ENCODE data around the gene KIAA1671.

The KIAA1671 gene

DNA sequence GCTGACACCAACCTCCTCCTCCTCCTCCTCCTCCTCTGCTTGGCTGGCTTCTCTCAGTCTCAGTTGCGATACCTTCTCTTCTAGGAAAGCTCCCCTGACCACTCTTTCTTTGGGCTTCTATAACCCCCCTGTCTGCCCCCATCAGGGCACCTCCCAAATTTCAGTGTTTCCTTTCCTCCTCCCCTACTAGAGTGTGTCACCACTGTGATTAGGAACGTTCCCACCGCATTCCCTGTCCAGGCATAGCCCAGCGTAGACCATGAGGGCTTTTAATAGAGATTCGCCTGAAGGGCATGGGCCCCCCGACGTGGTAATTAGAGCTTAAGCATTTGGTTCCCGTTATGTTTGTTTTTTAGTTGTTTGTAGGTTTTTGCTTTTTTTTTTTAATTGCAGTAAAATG lies 65.5 kb downstream of the KIAA1671 start:
- DNase-seq, result no peak

DNA sequence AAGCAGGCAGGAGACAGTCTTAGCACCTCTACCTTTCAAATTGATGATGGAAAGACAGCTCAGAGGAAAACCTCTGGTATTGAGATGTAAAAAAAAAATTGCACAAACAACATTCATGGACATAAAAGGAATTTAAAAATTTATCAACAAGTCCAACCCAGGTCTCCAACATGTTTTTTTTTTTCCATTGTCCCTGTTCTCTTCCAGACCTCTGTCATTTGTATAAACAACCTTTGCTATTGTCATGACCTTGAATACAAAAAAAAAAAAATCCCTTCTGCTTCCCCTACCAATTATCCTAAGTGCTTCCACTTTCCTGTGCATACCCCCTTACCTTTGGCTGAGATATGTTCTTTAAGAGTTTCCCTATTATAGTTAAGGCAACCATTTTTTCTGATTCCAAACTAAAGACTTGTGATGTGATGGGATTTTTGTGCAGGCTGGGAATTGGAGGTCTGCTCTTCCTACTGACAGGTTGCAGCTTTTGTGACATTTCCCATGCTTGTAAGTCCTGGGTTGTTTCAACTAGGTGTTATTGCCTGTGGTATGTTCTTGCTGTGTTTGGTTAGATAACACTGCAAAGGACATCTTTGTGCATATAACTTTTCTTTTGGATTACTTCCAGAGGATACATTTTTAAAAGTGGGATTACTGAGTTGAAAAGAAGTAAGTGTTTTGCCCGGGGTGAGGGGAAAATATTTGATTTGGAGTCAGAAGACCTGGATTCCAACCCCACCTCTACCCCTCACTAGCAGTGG lies 67.1 kb downstream of the KIAA1671 start:
- no peak for DNase-seq

DNA sequence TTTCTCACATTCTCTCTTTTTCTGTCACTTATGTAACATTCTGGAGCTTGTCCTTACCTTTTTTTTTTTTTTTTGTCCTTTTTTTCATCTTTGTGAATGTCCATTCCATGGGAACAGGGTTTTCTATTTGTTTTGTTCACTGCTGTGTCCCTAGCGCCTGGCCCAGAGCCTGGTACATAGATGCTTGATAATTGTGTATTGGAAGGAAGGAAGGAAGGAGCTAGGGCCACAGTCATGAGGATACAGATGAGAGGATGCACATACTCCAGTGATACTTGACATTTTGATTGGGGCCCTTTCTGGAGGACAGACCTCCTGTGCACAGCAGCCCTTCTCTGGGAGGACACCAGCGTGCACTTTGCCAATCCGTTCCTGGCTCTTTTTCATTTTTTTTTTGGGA lies 68.9 kb downstream of the KIAA1671 start:
- DNase-seq, result no peak

DNA sequence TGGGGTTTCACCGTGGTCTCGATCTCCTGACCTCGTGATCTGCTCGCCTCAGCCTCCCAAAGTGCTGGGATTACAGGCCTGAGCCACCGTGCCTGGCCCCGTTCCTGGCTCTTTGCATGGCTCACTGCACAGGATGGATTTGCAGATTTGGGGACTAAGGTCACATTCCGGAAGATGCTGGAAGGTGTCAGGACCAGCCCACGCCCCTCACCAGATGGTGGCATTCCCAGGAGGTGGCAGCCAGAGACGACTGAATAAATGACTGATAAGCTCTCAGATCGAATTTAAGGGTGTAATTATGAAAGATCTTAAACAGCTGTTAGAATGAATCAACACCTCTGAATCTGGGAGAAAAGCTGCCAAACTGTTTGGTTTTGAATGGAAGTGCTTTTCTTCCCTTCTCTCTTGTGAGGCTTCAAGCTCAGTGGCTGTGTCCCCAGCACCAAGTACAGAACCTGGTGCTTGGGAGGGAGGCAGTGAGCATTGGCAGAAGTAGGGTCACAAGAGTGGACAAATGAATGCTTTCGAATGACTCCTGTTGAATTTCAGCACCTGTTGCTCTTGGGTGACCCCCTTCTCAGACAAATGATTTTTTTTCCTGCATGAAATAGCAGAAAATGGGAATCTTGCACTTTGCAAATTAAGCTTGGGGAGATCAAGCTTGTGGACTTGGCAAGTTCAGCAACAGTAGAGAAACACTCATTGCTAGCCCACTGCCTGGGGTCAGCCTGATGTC lies 69.6 kb downstream of the KIAA1671 start:
- DNase-seq, result no peak

DNA sequence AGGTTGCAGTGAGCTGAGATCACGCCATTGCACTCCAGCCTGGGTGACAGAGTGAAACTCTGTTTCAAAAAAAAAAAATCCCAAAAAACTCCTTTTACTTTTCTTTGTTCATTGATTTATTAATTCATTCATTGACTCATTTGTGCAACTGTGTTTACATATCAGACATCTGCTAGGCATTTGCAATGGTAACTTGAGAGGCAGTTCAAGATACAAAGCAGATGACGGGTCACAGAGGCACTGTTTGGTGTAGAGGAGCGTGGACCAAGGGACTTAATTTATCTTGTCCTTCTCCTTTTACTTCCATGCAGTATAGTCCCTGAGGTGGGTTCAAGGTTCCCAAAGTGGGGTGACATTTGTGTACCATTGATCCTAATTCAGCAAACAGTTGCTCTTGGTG lies 71.4 kb downstream of the KIAA1671 start:
- no peak for DNase-seq

DNA sequence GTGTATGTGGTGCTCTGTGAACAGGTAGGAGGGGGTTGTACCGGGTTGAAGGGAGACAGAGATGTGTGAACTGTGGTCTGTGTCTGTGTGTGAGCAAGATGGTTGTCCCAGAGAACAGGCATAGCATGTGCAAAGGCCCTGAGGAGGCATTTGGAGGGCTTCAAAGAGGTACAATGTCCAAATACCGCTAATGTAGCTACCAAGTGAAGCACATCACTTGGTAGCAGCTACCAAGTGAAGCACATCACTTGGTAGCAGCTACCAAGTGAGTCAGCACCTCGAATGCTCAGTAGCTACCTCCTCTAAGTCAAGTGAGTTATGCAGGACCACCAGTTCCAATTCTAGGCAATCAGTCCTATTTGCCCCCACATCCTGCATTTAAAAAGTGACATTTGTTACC lies 72.4 kb downstream of the KIAA1671 start:
- no peak for DNase-seq

DNA sequence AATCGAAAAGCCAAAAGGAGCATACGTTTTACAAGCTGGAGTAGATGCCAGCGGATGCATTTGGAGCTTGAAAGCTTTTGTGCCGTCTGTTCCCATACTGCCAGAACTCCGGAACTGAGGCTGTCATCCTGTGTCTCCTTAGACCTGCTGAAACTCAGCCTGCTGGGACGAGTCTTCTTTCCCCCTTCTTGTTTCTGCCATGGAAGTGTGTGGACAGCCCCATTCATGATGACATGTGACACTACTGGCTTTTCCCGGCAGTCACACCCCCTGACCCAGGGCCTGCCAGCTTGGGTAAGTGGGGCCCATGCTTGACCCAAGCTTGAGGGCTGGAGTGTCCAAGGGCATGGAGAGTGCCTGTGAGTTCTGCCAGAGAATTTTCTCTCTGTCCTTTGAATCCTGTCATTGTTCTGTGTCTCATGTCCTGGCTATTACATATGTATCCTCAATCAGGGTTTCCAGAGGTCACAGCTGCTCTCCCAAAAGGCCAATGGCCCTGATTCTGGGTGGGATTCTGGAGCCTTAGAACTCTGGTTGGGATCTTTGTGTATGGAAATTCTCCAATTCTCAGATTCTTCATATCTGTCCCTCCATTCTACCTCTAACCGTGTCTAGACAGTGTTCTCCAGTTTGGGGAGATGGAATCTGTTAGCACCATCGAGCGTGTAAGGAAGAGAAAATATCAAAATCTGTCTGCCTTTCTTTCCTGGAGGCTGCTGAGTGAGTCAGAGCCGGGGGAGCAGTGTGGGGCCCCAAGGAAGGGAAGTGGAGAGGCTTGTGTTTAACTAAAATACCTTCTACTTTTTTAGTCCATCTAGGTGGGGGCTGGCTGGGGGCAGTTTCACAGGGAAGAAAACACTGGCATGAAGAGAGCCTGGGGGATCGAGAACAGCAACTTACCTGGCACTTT lies 73.2 kb downstream of the KIAA1671 start:
- no peak for DNase-seq

DNA sequence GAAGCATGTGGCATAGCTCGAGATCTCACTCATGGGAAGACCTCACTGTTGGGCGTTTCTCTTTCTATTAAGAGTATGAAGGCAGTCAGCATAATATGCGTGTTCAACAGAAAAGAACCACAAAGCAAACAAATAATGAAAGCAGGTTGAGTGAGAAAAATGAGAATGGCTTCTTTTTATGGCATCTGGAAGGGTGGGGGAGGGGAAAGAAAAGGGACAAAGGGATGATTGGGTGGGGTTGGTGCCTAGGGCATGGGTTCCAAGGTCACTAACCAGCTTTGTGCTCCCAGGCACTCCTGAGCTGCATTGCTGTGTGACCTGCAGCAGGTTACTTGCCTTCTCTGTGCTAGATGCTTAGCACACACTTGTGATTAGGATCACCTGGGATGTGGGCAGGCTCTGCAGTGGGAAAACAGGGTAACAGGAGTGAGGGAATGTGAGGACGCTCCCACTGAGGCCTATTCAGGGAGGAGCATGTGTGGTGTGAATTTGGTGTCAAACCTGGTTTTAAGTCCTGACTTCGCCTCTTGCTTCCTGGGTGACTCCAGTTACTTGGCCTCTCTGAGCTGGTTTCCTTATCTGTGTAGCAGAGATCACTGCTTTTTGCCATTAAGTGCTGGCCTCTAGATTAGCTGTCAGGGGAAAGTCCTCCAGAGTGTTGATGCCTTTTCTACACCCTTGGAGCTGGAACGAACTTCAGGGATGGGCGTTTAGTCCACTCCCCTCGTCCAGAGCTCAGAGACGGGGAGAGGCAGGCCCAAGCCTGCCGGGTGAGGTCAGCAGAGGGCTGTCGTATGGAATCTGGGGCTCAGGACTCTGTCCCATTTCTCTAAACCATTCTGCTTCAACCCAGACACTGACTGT lies 74.8 kb downstream of the KIAA1671 start:
- DNase-seq, result no peak

DNA sequence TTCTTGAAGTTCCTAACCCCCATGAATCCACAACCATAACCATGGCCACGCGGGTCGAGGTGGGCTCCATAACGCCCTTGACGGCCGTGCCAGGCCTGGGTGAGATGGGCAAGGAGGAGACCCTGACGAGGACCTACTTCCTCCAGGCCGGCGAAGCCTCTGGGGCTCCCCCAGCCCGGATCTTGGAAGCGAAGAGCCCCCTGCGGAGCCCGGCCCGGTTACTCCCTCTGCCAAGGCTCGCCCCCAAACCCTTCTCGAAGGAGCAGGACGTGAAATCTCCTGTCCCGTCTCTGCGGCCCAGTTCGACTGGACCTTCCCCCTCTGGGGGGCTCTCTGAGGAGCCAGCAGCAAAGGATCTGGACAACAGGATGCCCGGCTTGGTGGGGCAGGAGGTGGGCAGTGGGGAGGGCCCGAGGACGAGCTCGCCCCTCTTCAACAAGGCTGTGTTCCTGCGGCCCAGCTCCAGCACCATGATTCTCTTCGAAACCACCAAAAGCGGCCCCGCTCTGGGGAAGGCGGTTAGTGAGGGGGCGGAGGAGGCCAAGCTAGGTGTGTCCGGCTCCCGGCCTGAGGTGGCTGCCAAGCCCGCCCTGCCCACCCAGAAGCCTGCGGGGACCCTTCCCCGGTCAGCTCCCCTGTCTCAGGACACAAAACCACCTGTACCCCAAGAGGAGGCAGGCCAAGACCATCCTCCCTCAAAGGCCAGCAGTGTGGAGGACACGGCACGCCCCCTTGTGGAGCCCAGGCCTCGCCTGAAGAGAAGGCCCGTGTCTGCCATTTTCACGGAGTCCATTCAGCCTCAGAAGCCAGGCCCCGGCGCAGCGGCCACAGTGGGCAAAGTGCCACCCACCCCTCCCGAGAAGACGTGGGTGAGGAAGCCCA lies 75.7 kb downstream of the KIAA1671 start:
- DNase-seq, result no peak

DNA sequence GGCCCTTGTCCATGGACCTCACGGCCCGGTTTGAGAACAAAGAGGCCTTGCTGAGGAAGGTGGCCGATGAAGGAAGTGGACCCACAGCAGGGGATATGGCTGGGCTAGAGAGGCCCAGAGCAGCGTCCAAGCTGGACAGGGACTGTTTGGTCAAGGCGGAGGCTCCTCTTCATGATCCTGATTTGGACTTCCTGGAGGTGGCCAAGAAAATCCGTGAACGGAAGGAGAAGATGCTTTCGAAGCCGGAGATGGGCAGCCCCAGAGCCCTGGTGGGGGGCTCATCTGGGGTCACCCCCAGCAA lies 76.3 kb downstream of the KIAA1671 start:
- no peak for DNase-seq

DNA sequence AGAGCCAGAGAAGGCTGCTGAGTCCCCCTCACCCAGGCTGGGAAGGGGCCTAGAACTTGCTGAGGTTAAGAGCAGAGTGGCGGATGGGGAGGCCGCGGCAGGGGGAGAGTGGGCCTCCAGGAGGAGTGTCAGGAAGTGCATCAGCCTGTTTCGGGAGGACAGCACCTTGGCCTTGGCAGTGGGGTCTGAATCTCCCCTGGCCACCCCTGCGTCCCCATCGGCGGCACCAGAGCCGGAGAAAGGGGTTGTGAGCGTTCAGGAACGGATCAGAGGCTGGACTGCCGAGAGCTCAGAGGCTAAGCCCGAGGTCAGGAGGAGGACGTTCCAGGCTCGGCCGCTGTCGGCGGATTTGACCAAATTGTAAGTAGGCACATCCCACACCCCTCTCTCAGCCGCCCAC lies 76.7 kb downstream of the KIAA1671 start:
- no peak for DNase-seq

DNA sequence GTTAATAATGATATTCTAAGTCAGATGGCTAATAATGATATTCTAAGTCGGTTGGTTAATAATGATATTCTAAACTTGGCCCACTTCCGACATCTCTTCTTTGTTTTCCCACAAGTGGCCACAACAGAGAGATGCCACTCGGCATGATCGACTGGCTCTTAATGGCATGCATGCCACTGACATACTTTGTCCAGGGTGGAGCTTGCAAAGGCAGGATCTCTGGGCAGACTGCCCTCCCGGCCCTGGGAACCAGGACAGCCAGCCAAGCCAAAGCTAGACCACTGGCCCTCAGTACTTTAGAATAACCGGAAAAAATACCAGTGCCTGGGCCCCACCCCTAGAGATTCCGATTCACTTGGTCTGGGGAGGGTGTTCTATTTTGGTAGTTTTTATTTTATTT lies 78.1 kb downstream of the KIAA1671 start:
- DNase-seq, result no peak

DNA sequence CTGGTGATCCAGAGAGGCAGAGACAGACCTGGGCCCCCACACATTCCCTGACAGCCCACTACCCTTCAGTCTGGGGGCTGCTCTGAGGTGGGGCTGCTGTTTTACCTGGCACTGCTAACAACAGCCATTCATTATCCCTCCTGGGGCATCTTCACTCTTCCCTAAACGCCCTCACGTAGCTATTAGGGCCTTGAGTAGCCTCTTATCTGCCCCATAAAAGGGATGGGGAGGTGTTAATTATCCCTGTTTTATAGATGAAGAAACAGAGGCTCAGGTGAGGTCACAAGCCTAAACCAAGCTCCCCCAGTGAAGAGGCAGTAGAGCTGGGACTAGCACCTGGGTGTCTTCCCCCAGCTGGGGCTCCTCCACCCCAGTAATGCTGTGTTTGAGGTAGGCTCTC lies 79.5 kb downstream of the KIAA1671 start:
- no peak for DNase-seq

DNA sequence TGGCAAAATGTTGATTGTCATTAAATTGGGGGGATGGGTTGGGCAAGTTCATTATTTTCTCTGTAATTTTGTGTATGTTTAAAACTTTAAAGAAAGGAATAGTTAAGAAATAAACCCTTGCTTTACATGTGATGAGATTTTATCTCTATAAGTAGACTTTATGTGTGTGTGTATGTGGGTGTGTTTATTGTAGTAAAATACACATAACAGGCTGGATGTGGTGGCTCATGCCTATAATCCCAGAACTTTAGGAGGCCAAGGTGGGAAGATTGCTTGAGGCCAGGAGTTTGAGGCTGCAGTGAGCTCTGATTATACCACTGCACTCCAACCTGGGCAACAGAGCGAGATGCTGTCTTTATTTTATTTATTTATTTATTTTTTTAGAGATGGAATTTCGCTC lies 83.2 kb downstream of the KIAA1671 start:
- no peak for DNase-seq

DNA sequence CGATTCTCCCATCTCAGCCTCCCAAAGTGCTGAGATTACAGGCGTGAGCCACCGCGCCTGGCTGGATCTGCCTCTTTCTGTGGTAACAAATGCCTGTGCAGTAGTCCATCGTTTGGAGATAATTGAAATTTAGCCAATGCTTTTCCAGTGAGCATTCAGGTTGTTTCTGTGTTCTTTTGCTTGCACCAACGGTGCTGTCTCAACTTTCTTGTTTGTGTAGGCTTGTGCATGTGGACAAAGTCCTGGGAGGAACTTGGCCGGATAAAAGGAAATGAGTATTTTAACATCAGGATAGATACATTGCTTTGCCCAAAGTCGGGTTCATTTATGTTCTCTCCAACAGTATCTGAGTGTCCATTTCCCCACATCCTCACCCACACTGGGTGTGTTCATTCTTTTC lies 85.7 kb downstream of the KIAA1671 start:
- no peak for DNase-seq

DNA sequence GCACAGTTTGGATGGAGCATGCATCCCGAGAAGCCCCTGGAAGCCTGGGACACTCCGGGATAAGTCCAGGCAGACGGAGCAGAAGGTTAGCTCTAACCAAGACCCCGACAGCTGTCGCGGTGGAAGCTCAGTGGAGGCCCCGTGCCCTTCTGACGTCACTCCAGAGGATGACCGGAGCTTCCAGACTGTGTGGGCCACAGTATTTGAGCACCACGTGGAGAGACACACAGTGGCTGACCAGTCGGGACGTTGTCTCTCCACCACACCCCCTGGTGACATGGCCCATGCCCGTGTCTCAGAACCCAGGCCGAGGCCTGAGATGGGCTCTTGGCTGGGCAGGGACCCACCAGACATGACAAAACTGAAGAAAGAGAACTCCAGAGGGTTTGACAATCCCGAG lies 86.3 kb downstream of the KIAA1671 start:
- no peak for DNase-seq

DNA sequence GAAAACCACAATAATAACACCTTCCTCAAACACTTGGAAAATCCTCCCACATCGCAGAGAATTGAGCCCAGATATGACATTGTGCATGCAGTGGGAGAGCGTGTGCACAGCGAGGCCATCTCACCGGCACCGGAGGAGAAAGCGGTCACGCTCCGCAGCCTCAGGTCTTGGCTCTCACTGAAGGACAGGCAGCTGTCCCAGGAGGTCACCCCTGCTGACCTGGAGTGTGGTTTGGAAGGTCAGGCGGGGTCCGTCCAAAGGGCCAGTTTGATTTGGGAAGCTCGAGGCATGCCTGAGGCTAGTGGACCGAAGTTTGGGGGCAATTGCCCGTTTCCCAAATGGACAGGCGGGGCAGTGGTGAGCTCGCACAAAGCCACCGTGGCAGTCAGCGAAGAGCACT lies 86.7 kb downstream of the KIAA1671 start:
- no peak for DNase-seq

DNA sequence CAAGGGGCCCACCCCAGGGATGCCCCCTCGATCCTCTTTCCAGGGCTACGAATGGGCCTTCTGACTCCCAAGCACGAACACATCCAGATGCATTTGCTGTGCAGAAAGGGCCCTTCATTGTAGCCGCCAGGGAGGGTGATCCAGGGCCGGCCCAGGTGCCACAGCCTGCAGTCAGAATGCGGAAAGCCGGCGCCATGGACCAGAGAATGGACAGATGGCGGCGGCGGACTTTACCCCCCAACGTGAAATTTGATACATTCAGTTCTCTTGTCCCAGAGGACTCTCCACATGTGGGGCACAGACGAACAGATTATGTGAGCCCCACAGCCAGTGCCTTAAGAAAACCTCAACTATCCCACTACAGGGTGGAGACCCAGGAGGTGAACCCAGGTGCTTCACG lies 87.2 kb downstream of the KIAA1671 start:
- no peak for DNase-seq

DNA sequence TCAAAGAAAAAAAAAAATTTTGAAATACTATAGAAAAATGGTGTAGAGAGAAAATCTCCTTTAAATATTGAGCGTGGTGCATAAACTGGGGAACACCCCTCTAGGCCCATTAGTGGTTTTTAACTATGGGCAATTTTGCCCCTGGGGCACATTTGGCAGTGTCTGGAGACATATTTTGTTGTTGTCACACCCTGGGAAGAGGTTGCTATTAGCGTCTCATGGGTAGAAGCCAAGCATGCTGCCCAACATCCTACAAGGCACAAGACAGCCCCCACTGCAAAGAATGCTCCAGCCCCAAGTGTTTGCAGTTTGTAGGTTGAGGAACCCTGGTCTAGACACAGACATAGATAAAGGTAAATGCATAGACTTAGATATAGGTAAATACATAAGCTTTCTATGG lies 92.6 kb downstream of the KIAA1671 start:
- DNase-seq, result no peak

DNA sequence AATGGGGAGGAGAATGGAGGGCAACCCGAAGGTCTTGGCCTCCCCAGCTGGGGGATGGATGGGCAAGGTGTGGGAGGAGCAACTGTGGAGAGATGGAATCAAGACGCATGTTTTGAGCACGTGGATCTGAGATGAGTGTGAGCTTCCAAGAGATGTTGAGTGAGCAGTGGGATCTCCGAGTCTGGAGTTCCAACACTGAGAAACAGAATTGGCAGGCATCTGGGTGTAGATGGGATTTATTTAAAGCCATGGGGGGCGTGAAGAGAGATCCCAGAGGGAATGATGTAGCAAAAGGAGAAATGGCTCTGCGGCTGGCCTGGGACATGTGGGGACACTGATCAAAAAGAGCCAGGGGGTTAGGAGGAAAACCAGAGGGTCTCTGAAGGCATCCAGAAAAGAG lies 95.6 kb downstream of the KIAA1671 start:
- no peak for DNase-seq
